HepG2 (cell line): ENCODE results near the gene ATP6V0D1. TPM values are rescaled to one million over a fixed set of nuclear protein-coding genes. Genes with fewer than 3 reads are reported as not detected.

Source experiments
- CAMTA2 ChIP-seq: sonication (generic); formaldehyde crosslinking; IDR thresholded peaks from 2 replicates; pipeline ENCODE4 v1.4.0; 2020; ENCODE audit warnings: mild to moderate bottlenecking, missing genetic modification reagents, borderline replicate concordance
- CBFB ChIP-seq: sonication (generic); formaldehyde crosslinking; IDR thresholded peaks from 2 replicates; pipeline ENCODE4 v1.4.0; 2020; ENCODE audit warnings: missing genetic modification reagents
- CHD2 ChIP-seq: IDR thresholded peaks from 2 replicates; pipeline ENCODE4 v1.6.1; 2011; ENCODE audit warnings: low read depth, low read length, improper control_type of control experiment
- HDAC1 ChIP-seq: sonication (generic); formaldehyde crosslinking; IDR thresholded peaks from 2 replicates; pipeline ENCODE4 v1.5.1; 2020; ENCODE audit warnings: mild to moderate bottlenecking, missing genetic modification reagents
- HOXD1 ChIP-seq: sonication (generic); formaldehyde crosslinking; IDR thresholded peaks from 2 replicates; pipeline ENCODE4 v1.5.0; 2020; ENCODE audit warnings: missing genetic modification reagents
- MLLT10 ChIP-seq: sonication (generic); formaldehyde crosslinking; IDR thresholded peaks from 2 replicates; pipeline ENCODE4 v1.4.0; 2020; ENCODE audit warnings: missing genetic modification reagents
- NFKBIZ ChIP-seq: IDR thresholded peaks from 2 replicates; pipeline ENCODE4 v1.6.1; 2018; ENCODE audit warnings: missing genetic modification reagents, missing compliant biosample characterization
- ZBTB21 ChIP-seq: sonication (generic); formaldehyde crosslinking; IDR thresholded peaks from 2 replicates; pipeline ENCODE4 v1.4.0; 2020; ENCODE audit warnings: missing genetic modification reagents
- ZFAT ChIP-seq: sonication (generic); formaldehyde crosslinking; conservative IDR thresholded peaks from 2 replicates; pipeline ENCODE4 v1.8.1; 2023; ENCODE audit warnings: missing genetic modification reagents, inconsistent platforms
- ZNF232 ChIP-seq: sonication (generic); formaldehyde crosslinking; IDR thresholded peaks from 2 replicates; pipeline ENCODE4 v1.4.0; 2020; ENCODE audit warnings: missing genetic modification reagents, borderline replicate concordance
- ZNF260 ChIP-seq: sonication (generic); formaldehyde crosslinking; IDR thresholded peaks from 2 replicates; pipeline ENCODE4 v1.4.0; 2020; ENCODE audit warnings: missing genetic modification reagents, low read depth, mild to moderate bottlenecking, borderline replicate concordance
- ZNF431 ChIP-seq: sonication (generic); formaldehyde crosslinking; IDR thresholded peaks from 2 replicates; pipeline ENCODE4 v1.9.0; 2022; ENCODE audit warnings: missing genetic modification reagents, low read depth, mild to moderate bottlenecking, borderline replicate concordance
- ZNF557 ChIP-seq: sonication (generic); formaldehyde crosslinking; IDR thresholded peaks from 2 replicates; pipeline ENCODE4 v1.4.0; 2020; ENCODE audit warnings: missing genetic modification reagents
- ZNF816 ChIP-seq: sonication (generic); formaldehyde crosslinking; IDR thresholded peaks from 2 replicates; pipeline ENCODE4 v1.8.0; 2022; ENCODE audit warnings: missing genetic modification reagents, mild to moderate bottlenecking, borderline replicate concordance
- polyA plus RNA-seq, 8 experiments: library from polyadenylated mRNA; depleted of rRNA in 3 of 8; stranded (reverse) in 7 of 8; unstranded in 1 of 8; fragments of >200 nt; fragmentation: Illumina TruSeq in 4 of 8; extraction: Trizol in 4 of 8; gene quantifications; 2 replicates each; pipeline versions ENCODE4 v1.2.1 to v1.2.3, GENCODE V29; 2011 to 2016; ENCODE audit warnings: low read depth in 4 of 8, missing spikeins in 1 of 8, mixed read lengths in 1 of 8; ENCODE audit not compliant: insufficient read depth in 1 of 8
- total RNA-seq, 5 experiments: library from RNA; depleted of rRNA; stranded (reverse); fragments of >200 nt; fragmentation: Illumina TruSeq; extraction: Trizol; gene quantifications; 2 replicates each; pipeline ENCODE4 v1.2.3, GENCODE V29; 2016; ENCODE audit warnings: low read depth in 1 of 5
- TF ChIP-seq, protein P1 (sequence below), 2 experiments: sonication (generic) in 1 of 2; formaldehyde crosslinking in 1 of 2; IDR thresholded peaks; 2 replicates each; pipeline versions ENCODE4 v1.6.1 to v1.9.0; 2014 to 2022; ENCODE audit warnings: antibody characterized with exemption in 1 of 2, borderline replicate concordance in 1 of 2, inconsistent platforms in 1 of 2, low read depth in 1 of 2, missing genetic modification reagents in 1 of 2
- TF ChIP-seq, protein P2 (sequence below): sonication (generic); formaldehyde crosslinking; IDR thresholded peaks from 2 replicates; pipeline ENCODE4 v1.9.0; 2021; ENCODE audit warnings: missing genetic modification reagents, borderline replicate concordance
- TF ChIP-seq, protein P3 (sequence below): sonication (generic); formaldehyde crosslinking; IDR thresholded peaks from 2 replicates; pipeline ENCODE4 v1.4.0; 2020; ENCODE audit warnings: missing genetic modification reagents

ATP6V0D1 gene
- total and polyA plus RNA-seq, 2 of the 13 experiments (the other 11 are each of a cell fraction or from before 2014, with no cell fraction given), result 51.1 to 61.3 TPM

DNA sequence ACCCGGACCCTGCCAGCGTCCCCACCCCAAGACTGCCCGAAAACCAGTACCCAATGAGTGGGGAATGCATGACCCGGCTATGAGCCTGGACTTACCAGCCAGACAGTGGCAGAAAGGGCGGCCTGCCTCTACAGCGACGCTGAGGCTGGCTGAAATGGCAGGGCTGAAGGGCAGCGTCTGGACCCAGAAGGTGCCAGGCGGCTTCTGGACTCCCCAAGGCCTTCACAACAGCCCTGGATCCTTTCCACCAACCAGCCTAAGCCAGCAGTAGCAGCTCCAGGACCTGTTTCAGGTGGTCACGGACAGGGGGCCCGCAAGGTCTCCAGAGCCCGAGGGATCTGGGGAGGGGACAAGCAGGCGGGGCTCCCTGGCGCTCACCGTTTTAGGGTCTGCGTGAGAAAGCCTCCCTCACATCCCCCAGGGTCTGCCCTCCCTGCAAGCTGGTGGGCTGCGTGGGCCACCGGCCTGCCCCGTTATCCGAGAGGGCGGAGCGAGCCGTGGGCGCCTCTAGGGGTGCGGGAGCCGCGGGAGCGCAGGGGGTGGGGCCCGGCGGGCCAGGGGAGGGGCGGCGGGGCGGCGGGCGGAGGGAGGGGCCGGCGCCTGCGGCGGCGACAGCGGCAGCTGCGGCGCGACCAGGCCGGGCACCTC, 47.4 kb upstream of the ATP6V0D1 start, which contains the start of gene RIPOR1 (continued):
- TF ChIP-seq ZNF431 (CRISPR knock-in tag) (no peak), ZNF557 (CRISPR knock-in tag) (no peak), ZBTB21 (no peak), CBFB (CRISPR knock-in tag) (no peak; the same call in 1 of the 2 replicates), CHD2 (no peak), HDAC1 (CRISPR knock-in tag) (0 out of 2 replicates have a peak, but pooled peaks have one; percentile 17), HOXD1 (CRISPR knock-in tag) (no peak), ZFAT (no peak), MLLT10 (no peak), CAMTA2 (CRISPR knock-in tag) (peak; percentile 4; the same call in 1 of the 2 replicates), ZNF816 (no peak), ZNF232 (no peak; the same call in 1 of the 2 replicates), ZNF260 (no peak), NFKBIZ (CRISPR knock-in tag) (no peak)
- TF ChIP-seq, protein P1, sequence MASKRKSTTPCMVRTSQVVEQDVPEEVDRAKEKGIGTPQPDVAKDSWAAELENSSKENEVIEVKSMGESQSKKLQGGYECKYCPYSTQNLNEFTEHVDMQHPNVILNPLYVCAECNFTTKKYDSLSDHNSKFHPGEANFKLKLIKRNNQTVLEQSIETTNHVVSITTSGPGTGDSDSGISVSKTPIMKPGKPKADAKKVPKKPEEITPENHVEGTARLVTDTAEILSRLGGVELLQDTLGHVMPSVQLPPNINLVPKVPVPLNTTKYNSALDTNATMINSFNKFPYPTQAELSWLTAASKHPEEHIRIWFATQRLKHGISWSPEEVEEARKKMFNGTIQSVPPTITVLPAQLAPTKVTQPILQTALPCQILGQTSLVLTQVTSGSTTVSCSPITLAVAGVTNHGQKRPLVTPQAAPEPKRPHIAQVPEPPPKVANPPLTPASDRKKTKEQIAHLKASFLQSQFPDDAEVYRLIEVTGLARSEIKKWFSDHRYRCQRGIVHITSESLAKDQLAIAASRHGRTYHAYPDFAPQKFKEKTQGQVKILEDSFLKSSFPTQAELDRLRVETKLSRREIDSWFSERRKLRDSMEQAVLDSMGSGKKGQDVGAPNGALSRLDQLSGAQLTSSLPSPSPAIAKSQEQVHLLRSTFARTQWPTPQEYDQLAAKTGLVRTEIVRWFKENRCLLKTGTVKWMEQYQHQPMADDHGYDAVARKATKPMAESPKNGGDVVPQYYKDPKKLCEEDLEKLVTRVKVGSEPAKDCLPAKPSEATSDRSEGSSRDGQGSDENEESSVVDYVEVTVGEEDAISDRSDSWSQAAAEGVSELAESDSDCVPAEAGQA (IDR thresholded peaks at IDR 0.05; ENCODE audit: low read depth), result no peak
- TF ChIP-seq, protein P1 (CRISPR knock-in tag; IDR thresholded peaks at IDR 0.05; ENCODE audit: borderline replicate concordance), result 0 out of 2 replicates have a peak, but pooled peaks have one; percentile 12
- TF ChIP-seq, protein P2, sequence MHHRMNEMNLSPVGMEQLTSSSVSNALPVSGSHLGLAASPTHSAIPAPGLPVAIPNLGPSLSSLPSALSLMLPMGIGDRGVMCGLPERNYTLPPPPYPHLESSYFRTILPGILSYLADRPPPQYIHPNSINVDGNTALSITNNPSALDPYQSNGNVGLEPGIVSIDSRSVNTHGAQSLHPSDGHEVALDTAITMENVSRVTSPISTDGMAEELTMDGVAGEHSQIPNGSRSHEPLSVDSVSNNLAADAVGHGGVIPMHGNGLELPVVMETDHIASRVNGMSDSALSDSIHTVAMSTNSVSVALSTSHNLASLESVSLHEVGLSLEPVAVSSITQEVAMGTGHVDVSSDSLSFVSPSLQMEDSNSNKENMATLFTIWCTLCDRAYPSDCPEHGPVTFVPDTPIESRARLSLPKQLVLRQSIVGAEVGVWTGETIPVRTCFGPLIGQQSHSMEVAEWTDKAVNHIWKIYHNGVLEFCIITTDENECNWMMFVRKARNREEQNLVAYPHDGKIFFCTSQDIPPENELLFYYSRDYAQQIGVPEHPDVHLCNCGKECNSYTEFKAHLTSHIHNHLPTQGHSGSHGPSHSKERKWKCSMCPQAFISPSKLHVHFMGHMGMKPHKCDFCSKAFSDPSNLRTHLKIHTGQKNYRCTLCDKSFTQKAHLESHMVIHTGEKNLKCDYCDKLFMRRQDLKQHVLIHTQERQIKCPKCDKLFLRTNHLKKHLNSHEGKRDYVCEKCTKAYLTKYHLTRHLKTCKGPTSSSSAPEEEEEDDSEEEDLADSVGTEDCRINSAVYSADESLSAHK (CRISPR knock-in tag), result no peak
- TF ChIP-seq, protein P3, sequence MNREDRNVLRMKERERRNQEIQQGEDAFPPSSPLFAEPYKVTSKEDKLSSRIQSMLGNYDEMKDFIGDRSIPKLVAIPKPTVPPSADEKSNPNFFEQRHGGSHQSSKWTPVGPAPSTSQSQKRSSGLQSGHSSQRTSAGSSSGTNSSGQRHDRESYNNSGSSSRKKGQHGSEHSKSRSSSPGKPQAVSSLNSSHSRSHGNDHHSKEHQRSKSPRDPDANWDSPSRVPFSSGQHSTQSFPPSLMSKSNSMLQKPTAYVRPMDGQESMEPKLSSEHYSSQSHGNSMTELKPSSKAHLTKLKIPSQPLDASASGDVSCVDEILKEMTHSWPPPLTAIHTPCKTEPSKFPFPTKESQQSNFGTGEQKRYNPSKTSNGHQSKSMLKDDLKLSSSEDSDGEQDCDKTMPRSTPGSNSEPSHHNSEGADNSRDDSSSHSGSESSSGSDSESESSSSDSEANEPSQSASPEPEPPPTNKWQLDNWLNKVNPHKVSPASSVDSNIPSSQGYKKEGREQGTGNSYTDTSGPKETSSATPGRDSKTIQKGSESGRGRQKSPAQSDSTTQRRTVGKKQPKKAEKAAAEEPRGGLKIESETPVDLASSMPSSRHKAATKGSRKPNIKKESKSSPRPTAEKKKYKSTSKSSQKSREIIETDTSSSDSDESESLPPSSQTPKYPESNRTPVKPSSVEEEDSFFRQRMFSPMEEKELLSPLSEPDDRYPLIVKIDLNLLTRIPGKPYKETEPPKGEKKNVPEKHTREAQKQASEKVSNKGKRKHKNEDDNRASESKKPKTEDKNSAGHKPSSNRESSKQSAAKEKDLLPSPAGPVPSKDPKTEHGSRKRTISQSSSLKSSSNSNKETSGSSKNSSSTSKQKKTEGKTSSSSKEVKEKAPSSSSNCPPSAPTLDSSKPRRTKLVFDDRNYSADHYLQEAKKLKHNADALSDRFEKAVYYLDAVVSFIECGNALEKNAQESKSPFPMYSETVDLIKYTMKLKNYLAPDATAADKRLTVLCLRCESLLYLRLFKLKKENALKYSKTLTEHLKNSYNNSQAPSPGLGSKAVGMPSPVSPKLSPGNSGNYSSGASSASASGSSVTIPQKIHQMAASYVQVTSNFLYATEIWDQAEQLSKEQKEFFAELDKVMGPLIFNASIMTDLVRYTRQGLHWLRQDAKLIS (CRISPR knock-in tag), result no peak
